Epithelial cell of proximal tubule (primary cell): ENCODE measurements around the gene ACSF3. TPM values are rescaled to one million over a fixed set of nuclear protein-coding genes. Genes with fewer than 3 reads are reported as not detected.

ENCODE experiments used
- DNase-seq: peaks from one replicate; pipeline ENCODE4 v3.0.0-alpha.2; 2011; ENCODE audit warnings: low read depth
- H3K4me3 ChIP-seq: 2 replicates; pipeline ENCODE4 v1.5.1; 2011; ENCODE audit warnings: low read depth, mild to moderate bottlenecking, low read length
- total RNA-seq: library from RNA; depleted of rRNA; stranded (reverse); fragments of >200 nt; gene quantifications from 2 replicates; pipeline ENCODE4 v1.2.3, GENCODE V29; 2015
- TF ChIP-seq, protein P1 (sequence below): conservative IDR thresholded peaks from 2 replicates; pipeline ENCODE4 v1.5.1; 2012; ENCODE audit warnings: low read depth, mild to moderate bottlenecking, low read length

The ACSF3 gene
- total RNA-seq, 1 donor from 2014 or later, result 16.5 TPM

DNA sequence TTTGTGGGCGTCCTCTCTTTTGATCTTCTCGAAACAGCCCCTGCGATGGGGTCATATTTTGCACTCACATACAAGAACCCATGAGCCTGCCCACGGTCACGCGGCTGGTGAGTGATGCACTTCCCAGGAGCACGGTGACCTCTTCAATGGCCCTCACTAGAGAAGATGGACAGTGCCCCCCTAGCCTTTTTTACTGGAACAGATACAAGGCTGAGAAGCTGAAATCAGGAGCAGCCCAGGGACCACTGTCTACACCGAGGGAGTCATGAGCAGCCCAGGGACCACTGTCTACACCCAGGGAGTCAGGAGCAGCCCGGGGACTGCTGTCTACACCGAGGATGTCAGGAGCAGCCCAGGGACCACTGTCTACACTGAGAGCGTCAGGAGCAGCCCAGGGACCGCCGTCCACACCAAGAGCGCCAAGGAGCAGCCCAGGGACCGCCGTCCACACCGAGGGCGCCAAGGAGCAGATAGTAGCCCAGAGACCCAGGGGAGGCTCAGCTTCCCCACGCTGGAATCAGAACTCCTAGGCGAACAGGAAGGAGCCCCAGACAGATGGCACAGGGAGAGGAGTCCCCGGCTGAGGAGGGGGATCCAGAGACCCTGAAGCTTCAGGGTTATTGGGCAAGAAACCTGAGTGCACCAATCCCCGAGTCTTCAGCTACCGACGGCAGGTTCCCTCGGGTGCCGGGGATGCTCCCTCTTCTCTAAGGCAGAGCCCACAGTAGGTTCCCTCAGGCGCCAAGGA lies 23.7 kb downstream of the ACSF3 start:
- no peak overlapping the region for H3K4me3 ChIP-seq
- TF ChIP-seq, protein P1, sequence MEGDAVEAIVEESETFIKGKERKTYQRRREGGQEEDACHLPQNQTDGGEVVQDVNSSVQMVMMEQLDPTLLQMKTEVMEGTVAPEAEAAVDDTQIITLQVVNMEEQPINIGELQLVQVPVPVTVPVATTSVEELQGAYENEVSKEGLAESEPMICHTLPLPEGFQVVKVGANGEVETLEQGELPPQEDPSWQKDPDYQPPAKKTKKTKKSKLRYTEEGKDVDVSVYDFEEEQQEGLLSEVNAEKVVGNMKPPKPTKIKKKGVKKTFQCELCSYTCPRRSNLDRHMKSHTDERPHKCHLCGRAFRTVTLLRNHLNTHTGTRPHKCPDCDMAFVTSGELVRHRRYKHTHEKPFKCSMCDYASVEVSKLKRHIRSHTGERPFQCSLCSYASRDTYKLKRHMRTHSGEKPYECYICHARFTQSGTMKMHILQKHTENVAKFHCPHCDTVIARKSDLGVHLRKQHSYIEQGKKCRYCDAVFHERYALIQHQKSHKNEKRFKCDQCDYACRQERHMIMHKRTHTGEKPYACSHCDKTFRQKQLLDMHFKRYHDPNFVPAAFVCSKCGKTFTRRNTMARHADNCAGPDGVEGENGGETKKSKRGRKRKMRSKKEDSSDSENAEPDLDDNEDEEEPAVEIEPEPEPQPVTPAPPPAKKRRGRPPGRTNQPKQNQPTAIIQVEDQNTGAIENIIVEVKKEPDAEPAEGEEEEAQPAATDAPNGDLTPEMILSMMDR, result no peak
- no peak for DNase-seq

DNA sequence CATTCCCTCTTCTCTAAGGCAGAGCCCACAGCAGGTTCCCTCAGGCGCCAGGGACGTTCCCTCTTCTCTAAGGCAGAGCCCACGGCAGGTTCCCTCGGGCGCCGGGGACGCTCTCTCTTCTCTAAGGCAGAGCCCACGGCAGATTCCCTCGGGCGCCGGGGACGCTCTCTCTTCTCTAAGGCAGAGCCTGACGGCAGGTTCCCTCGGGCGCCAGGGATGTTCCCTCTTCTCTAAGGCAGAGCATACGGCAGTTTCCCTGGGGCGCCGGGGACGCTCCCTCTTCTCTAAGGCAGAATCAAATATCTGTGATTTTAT lies 24.3 kb downstream of the ACSF3 start:
- TF ChIP-seq, protein P1, result no peak
- no peak overlapping the region for H3K4me3 ChIP-seq
- no peak for DNase-seq

DNA sequence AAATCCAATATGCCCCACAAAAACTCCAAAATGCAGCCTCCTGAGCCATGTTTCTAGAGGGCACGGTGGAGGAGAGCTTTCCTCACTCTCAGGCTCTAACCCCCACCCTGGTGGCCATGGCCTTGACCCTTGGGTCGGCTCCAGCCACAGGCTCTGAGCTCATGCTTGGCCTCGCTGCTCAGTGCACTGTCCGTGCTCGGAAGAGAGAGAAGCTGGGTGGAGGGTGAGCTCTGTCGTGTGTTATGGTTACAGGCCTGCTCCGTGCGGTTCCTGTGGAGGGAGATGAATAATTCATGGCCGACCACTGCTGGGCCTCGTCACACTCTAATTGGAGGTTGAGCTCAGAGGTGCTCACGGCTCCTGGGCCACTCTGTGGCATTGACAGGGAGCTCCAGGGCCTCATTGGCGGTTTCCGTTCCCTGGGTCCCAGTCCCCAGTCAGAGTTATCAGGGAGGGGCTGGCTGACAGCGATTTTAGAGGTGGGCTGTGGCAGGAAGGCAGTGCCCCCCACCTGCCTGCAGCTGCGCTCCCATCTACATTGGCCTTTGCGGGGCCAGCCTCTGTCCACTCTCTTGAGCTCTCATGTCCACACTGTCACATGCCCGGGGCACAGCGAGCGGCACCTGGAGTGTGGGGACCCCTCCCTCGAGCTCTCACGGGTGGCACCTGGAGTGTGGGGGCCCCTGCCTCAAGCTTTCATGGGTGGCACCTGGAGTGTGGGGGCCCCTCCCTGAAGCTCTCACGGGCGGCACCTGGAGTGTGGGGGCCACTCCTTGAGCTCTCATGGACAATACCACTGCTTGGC lies 24.9 kb downstream of the ACSF3 start:
- TF ChIP-seq, protein P1, result no peak
- DNase-seq, result no peak
- no peak overlapping the region for H3K4me3 ChIP-seq

DNA sequence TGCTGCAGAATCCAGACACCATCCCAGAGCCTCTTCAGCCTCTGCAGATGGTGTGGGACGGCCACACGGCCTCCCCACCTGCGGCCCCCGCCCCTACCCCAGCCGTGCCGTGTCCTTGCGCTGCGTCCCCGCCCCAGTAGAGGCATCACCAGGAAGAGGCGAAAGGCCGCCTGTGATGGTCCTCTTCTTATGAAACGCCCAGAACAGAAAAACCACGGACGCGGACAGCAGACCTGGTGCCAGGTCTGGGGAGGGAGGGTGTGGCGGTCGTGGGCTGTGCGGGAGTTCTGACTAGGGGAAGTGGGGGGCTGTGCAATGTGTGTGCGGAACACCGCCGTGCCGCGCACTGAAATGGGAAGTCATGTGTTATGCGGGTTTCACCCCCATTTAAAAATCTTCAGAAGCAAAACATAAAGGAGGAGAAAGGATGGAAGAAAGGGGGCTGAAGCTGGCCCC lies 25.5 kb downstream of the ACSF3 start:
- no peak overlapping the region for H3K4me3 ChIP-seq
- TF ChIP-seq, protein P1, result no peak
- DNase-seq, result no peak

DNA sequence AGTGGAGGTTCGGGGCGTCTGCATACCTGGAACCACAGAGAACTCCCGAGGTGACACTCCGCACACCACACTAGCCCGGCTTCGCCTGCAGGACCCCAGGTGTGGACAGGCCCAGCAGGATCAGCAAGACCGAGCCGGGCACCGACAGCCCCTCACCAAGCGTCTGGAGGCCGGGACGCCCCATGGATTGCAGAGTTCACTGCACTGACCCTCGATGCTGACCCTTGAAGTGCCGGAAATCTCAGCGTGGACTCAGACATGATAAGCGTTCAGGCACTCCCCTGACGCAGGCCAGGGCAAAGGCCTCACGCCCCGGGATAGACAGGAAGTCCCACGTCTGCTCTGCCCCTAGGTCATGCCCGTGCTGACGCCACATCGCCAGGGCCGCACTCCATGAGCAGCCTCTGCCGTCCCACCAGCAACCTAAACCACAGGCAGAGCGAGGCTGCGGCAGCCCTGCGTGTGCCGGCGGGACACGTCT lies 26.0 kb downstream of the ACSF3 start:
- TF ChIP-seq, protein P1, result no peak

DNA sequence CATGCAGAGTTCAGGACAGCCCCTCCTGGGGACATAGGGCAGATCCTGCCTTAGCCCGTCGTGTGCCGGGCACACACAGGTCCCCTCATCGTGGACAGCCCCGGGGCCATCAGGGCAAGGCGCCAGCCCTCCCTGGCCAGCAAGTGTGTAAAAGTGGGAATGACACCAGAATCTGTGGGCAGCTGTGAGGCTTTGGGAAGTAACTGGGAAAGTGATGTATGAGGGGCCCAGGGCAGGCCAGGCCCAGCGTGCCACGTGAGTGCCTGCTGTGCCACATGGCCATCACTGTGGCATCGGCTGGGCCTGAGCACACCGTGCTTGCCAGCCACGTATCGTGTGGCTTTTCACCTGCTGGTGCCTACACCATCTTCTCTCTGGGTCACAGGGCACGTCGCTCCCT lies 26.6 kb downstream of the ACSF3 start:
- TF ChIP-seq, protein P1, result no peak
- no peak for DNase-seq
- H3K4me3 ChIP-seq, result no peak overlapping the region

More for the DNA sequence above, 26.0 kb downstream of the ACSF3 start:
- DNase-seq, result no peak
- H3K4me3 ChIP-seq, result no peak overlapping the region

DNA sequence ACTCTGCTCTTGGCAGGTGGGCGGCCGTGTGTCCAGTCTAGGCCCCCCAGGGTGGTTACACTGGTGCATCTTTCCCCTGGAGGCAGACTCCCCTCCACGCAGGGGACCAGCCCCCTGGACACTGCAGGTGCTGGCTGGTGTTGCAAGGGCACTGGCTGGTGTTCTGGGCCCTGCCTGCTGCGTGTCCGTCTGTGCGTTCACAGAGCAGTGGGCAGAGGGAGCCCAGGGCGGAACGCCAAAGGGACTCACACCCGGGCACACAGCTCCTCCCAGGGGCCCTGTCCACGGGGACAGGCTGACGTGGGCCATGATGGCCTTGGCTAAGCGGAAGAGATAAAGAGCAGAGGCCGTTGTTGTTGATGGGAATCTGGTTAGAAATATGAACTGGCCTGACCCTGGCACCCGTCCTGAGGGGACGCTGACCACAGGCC lies 27.3 kb downstream of the ACSF3 start:
- TF ChIP-seq, protein P1, result no peak
- H3K4me3 ChIP-seq, result no peak overlapping the region
- DNase-seq, result no peak
